Measurements from ENCODE around the gene ABCA7.

The ABCA7 gene

DNA sequence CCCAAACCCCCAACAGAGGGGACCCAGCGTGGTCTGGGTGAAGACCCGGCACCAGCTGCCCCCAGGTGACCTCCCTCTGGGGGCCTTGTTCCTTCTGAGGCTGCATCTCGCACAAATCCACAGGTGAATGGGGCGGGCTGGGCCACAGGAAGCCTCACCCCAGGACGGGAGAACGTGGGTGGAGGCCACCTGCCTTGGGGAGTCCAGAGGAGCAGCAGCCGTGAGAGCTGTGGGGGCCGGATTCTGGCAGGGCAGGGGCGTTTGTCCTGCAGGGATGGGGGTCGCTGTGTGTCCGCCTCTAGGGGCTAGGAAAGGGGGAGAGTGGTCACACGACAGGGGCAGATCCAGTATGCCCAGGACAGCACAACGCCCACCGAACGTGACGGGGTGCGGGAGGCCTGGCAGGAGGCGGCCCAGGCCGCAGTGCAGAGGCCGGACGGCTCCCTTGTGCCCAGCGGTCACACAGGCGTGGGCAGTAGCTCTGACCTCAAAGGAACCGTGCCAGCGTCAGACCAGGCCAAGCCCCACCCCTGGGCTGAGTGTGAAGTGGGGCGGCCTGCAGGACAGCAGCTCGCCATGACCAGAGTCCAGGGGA, 48.6 kb downstream of the ABCA7 start:
- no peak for DNase-seq (ENCODE audit: low spot score)

DNA sequence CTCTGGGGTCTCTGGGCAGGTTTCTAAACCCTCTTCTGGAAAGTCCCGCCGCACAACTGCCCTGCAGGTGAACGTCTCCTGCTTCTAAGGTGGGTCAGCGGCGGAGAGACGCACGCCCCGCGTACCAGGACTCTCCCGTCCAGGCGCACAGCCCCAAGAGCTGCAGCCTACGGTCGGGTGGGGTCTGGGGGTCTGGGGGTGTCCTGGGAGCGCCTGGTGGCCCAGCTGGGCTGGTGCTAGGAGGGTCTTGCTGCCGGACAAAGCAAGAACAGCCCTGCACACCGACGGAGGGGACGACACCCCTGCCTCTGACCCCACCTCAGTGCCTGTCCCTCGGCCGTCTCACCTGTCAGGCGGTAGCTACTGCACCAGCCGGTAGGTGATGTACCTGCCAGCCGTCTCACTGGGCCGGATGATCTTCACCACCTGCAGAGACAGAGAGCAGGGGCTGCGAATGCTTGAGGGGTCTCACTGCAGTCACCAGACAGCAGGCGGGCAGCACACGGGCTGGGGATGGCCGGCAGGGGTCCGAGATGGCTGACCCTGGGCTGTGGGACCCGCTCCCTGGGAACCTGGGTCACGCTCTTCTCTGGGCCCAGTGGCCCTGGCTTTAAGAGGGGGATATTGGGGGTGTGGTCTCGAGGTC, 49.3 kb downstream of the ABCA7 start:
- no peak for DNase-seq (ENCODE audit: low spot score)

DNA sequence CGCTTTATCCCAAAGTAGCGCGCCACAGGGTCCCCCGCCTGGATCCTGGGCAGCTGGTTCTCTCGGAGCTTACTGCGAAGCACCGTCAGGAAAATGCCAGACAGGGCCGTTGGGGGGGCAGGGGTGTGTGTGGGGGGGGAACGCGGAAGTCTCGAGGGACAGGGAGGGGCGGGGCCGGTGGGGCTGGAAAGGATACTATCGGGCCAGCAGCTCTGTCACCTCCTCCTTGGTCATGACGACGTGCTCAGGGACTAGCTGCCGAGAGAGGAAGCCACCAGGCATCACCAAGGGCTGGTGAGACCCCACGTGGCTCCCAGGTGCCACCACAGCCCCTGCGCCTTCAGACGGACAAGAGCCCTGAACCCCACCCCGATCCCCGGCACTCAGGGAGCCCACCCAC, 50.0 kb downstream of the ABCA7 start:
- peak; percentile 57 for DNase-seq (ENCODE audit: low spot score)

DNA sequence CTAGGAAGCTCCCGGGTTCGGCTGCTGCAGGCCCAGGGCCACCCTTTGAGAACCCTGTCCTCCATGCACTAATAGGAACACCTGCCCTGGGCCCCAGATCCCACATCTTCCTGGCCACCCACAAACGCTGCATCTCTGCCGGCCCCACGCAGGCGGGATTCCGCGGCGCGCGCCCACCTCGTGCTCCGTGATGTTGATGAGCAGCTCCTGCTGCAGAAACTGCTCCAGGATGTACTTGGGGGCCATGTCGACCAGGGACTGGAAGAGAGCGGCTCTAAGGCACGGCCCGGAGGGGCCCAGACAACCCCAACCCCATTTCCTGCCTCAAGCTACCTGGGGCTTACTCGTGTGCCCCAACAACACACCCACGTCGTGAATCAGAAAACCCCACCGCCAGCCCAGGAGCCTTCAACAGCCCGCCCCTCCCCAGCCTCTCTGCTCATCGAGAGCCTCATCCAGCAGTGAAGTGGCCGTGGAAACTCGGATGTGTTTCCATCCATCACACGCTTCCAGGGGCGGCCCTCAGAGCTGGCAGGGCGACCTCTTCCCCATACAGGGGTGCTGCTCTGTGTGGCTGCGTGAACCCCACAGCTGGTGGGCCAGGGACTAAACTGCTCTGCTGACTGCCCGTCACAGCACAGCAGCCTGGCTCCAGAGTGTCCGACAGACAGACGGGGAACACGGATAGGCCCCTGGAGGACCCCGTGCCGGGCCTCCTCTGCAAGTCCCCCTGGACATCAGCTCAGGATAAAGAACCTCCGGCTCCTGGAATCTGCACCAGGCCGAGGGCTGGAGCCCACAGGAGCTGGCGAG, 51.0 kb downstream of the ABCA7 start:
- DNase-seq (ENCODE audit: low spot score), result no peak

DNA sequence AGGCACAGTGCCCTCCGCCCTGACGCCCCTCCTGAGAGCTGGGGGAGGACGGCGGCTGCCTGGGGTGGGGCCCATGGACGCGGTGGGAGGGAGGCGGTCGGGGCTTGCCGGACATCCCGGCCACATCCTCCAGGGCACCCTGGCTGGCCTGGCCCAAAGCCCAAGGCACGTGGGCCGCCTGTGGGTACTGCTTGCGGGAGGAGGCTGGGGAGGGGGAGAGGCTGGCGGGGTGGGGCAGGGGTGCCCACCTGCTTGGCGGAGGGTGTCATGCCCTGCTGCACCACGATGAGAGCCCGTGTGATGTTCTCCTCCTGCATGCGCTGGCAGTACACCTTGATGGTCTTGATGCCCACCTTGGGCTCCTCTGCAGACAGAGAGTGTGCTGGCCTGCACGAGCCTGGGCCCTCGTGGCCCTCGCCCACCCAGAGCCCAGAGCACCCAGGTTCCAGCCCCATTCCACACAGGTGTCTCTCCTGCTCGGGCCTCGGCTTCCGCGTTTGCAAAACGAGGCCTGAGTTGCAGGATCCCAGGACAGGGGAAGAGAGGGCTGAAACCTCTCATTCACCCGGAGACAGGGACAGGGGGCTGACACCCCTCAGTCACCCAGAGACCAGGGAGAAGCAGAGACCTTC, 51.8 kb downstream of the ABCA7 start:
- DNase-seq (ENCODE audit: low spot score), result no peak

DNA sequence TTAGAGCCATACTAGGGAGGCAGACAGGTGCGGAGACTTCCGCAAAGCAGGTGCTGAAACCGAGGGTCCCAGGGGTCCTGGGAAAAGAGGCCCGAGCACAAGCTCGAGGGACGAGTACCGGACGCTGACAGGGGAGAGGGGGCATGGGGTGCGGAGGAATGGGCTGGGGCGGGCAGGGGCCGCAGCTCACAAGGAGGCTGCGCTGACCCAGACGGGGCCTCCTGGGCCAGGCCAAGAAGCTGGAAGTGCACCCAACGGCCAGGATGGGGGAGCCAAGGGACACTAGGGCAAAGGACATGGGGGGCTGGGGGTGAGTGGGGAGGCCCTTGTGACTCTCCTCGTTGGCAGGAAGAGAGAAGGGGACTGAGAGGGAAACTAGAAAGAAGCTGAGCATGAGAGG, 53.4 kb downstream of the ABCA7 start:
- DNase-seq (ENCODE audit: low spot score), result no peak

DNA sequence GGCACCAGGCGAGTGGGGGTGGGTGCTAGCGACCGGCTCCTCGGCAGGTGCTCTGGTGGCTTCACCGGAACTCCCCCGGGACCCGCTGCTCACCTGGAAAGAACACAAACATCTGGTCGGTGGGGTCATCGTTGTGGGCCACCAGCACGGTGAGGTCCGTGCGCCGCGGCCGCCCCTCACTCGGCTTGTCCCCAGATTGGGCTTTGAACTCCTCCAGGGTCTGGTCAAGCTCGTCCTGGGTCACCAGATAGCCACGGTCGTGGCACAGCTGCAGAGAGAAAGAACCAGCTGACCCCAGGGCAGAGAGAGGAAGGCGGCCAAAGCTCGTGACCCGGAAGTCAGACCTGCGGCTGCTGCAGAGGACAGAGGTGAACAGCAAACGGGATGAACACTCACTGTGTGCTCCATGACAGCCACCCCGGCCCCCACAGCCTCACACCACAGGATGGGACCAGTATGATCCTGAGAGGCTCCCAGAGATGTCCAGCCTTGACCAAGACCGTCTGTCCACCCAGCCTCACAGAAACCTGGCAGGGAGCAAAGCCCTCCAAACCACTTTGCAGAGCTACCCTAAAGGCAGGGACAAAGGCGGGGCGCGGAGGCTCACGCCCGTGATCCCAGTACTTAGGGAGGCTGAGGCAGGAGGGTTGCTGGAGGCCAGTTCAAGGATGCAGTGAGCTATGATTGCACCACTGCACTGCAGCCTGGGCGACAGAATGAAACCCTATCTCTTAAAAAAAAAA, 54.1 kb downstream of the ABCA7 start:
- no peak for DNase-seq (ENCODE audit: low spot score)

DNA sequence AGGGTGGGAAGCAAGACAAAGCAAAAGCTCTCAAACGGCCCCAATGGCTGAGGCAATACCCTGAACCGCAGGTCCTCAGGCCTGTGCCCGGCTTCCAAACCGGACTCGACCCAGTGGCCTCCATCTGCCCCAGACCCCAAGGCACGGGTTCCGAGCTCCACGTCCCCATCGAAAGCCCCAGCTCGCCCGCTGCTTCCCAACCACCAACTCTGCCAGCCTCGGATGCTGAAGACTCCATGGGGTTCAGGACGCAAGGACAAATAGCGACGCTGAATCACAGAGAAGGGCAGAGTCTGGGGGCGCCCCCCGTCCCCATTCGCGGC, 54.7 kb downstream of the ABCA7 start:
- DNase-seq (ENCODE audit: low spot score), result no peak

DNA sequence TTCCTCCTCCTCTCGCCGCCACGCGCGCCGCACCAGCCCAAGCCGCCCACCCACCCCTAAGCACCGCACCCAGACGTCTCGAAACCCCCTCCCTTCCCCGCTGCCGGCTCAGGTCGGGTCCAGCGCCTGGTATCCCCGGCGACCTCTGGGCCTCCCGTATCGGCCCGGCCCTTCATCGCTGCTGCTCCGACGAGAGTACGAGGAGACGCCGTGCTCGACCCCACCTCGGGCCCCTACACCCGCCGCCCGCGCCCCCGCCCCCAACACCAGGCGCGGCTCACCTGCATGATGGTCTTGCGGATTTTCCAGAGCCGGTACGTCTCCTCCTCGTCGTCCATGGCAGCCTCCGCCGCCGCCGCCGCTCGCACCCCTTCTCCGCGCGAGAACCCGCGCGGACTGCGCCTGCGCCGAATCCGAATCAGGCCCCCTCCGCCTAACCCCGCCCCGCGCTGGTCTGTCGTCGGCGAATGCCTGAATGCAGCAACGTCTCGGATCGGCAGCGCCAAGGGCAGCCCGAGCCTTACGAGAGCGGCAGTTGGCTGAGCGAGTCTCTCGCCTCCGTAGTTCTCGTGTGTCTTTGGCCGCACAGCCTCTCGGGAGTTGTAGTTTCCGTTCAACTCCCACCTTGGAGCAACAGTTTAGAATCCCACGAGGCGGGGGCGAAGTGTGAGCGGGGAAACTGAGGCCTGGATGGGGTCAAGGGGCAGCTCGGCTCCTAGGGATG, 55.2 kb downstream of the ABCA7 start, which contains the start of gene POLR2E:
TSS of gene POLR2E (minus strand) at position 398 of the 724 bp plus-strand sequence. CDS start at position 338, 60 bp downstream.
- peak; percentile 98 for DNase-seq (ENCODE audit: low spot score)

DNA sequence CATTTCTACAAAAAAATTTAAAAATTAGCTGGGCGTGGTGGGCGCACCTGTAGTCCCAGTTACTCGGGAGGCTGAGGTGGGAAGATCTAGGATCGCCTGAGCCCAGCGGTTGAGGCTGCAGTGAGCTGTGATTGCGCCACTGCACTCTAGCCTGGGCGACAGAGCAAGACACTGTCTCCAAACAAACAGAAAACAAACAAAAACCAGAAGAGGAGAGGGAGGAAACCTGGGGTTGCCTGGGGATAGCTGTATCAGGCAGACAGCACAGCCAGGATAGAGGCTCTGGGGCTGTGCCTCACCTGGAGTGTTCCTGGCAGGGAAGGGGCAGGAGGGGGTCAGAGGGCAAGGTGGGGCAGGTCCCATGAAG, 57.9 kb downstream of the ABCA7 start:
- no peak for DNase-seq (ENCODE audit: low spot score)

DNA sequence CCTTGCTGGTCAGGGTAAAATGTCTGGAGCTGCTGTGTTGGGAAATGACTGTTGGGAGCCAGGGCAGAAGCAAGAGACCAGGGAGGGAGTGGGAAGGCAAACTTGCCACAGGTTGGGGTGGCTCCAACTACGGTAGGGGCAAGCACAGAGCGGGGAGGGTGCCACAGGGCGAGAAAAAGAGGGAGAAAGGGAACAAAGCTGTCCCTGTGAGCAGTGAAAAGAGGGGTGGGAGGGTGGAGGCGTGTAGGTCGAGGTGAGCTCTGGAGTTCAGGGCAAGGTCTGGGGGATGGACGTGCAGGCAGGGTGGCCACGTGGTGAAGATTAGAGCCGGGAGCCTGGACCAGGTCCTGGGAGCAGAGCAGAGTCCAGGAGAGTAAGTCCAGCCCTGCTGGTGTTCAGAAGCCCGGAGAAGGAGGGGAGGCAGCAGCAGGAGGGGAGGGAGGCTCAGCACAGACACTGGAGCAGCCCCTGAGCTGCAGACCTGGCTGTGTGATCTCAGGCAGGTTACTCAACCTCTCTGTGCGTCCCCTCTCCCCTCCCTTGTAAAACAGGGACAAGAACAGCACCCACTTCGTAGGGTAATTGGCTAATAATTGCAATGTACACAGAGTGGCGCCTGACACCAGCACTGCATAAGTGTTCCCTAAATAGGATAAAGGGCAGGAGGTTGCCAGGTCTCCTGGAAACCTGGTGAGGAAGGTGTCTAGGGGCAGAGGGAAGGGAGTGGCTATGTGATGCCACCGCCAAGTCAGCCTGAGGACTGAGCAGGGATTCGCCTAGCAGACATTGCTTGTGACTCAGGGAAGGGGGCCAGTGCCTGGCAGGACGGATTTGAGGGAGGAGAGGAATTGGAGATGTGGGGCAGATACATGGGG, 58.5 kb downstream of the ABCA7 start:
- no peak for DNase-seq (ENCODE audit: low spot score)

DNA sequence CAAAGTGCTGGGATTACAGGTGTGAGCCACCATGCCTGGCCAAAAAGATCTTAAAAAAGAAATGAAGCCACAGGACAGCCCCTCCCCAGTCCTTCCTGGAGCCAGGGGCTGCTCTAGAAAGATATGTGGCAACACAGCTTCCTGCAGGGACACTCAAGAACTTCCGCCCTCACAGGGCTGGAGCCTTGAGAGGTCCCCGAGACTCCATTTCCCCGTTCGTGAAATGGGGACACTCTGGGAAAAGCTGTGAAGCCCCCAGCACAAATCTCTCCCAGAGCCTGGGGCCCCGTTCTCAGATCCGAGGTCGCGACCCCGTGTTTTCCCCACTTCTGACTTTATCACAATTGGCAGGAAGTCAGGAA, 61.4 kb downstream of the ABCA7 start:
- DNase-seq (ENCODE audit: low spot score), result no peak

DNA sequence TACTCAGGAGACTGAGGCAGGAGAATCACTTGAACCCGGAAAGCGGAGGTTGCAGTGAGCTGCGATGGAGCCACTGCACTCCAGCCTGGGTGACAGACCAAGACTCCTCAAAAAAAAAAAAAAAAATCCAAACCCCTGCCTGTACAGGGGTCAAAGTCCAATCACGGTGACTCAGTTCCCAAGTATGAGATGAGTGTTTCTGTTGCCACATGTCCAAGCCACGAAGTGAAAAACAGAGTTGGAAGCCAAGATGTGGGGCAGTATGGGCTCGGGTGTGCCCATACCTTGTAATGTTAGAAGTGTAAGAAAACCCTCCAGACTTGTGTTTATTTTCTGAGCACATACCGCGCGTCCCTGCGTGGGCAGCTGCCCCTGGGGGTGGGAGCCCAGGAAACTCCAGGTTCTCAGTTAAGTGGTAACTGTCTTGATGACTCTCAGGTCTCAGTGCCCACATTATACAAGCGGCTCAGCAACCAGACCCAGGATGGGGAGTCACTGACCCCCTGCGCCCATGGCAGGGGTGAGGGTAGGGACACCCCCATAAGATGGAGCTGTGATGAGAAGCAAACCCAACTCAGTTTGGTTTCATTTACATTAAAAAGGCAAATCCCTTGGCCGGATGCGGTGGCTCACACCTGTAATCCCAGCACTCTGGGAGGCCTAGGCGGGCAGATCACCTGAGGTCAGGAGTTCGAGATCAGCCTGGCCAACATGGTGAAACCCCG, 62.7 kb downstream of the ABCA7 start:
- DNase-seq (ENCODE audit: low spot score), result no peak

DNA sequence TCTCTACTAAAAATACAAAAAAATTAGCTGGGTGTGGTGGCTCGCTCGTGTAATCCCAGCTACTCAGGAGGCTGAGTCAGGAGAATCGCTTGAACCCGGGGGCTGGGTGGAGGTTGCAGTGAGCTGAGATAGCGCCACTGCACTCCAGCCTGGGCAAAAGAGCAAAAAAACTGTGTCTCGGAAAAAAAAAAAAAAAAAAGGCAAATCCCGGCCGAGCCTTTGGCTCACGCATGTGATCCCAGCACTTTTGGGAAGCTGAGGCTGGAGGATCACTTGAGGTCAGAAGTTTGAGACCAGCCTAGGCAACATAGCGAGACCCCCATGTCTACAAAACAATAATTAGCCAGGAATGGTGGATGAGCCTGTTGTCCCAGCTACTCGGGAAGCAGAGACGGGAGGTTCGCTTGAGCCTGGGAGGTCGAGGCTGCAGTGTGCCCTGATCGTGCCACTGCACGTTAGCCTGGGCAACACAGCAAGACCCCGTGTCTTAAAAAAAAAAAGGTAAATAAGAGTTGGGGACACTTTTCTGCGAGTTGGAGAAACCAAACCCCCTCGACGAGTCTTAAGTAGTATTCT, 63.3 kb downstream of the ABCA7 start:
- DNase-seq (ENCODE audit: low spot score), result no peak

DNA sequence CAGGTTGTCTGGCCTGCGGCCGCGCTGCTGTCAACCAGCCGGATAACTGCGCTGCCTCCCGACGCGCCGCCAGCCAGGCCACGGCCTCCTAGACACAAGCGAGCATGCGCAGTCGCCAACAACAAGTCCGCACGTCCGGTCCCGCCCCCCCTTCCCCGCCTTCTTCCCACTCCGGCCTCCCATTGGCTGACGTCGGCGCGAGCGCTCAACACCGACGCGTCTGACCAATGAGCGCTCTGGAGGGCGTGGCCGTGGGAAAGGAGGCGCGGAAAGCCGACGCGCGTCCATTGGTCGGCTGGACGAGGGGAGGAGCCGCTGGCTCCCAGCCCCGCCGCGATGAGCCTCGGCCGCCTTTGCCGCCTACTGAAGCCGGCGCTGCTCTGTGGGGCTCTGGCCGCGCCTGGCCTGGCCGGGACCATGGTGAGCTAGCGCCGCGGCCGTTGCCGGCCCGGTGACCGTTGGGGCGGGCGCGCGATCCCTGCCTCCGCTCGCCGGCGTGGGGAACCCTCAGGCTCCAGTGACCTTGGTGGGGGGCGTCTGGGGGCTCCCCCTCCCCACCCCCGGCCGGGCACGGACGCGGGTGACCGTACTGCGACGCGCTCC, 63.9 kb downstream of the ABCA7 start, which contains the start of gene GPX4:
TSS of gene GPX4 (plus strand) at position 287 of the 603 bp plus-strand sequence. CDS start at position 337, 50 bp downstream.
- peak; percentile 99 for DNase-seq (ENCODE audit: low spot score)

DNA sequence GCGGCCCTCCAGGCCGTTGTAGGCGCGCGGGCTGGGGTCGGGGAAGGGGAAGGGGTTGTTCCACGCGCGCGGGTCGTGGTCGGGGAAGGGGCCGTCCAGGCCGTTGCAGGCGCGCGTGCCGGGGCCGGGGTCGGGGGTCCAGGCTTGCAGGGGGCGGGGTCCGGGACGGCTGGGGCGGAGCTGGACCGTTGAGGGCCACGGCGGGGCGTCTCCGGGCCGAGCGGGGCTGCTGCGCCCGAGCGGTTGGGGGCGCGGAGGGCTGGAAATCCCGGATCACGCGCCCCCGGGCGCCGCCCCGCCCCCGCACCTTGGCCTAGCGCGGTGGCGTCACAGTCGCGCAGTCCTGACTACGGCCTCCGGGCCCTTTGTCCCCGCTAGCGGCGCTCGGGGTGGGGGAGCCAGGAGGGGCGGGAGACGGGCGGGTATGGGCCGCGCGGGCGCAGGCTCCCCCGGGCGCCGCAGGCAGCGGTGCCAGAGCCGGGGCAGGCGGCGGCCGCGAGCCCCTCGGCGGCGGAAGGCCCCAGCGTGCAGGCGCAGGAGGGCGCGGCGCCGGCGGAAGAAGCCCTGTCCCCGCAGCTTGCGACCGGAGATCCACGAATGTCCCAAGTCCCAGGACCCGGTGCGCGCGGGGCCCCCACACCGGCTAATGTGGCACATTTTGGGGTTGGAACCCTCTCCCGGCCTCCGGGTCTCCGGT, 64.6 kb downstream of the ABCA7 start:
- peak; percentile 59 for DNase-seq (ENCODE audit: low spot score)

DNA sequence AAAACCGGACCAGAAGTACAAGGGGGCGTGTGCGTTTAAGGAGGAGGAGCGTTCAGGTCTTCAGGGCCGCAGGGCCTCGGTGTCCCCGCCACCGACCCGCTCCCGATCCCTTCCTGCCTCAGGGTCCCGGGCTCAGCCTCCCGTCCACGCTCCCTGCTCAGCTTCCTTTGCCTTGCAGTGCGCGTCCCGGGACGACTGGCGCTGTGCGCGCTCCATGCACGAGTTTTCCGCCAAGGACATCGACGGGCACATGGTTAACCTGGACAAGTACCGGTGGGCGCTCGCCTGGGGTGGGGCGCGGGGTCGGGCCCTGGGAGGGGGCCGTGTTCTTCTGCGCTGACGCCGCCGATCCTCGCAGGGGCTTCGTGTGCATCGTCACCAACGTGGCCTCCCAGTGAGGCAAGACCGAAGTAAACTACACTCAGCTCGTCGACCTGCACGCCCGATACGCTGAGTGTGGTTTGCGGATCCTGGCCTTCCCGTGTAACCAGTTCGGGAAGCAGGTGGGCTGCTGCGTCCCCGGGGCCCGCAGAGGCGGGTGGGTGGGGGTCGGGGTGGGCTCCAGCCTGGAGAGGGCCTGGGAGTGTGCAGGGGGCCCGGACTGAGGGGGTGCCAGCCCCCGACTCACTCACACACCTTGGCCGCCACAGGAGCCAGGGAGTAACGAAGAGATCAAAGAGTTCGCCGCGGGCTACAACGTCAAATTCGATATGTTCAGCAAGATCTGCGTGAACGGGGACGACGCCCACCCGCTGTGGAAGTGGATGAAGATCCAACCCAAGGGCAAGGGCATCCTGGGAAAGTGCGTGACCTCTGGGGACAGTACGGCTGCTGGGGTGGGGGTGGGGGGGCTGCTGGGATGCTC, 65.3 kb downstream of the ABCA7 start:
- DNase-seq (ENCODE audit: low spot score), result no peak
